Astrocyte of the spinal cord (primary cell): ENCODE data around the gene IL10RA.
"Not testable (repeated sequence)": the region's sequence is repeated elsewhere in the genome, so short reads cannot be mapped to it uniquely, and the experiment has no call there.

ENCODE experiments used
- DNase-seq: peaks from one replicate; pipeline ENCODE4 v3.0.0; 2011; ENCODE audit warnings: low read depth, low spot score
- H3K4me3 ChIP-seq: 2 replicates; pipeline ENCODE4 v1.5.1; 2011; ENCODE audit warnings: low read depth, mild to moderate bottlenecking, low read length, moderate library complexity
- in situ Hi-C: cut with HindIII; loops from 2 replicates; pipeline ENCODE4 v1.10.0; 2017; ENCODE audit warnings: low sequenced_read_pairs
- TF ChIP-seq, protein P1 (sequence below): IDR thresholded peaks from 2 replicates; pipeline ENCODE4 v1.5.1; 2012; ENCODE audit warnings: low read depth, mild to moderate bottlenecking, low read length, inconsistent platforms

The IL10RA gene

DNA sequence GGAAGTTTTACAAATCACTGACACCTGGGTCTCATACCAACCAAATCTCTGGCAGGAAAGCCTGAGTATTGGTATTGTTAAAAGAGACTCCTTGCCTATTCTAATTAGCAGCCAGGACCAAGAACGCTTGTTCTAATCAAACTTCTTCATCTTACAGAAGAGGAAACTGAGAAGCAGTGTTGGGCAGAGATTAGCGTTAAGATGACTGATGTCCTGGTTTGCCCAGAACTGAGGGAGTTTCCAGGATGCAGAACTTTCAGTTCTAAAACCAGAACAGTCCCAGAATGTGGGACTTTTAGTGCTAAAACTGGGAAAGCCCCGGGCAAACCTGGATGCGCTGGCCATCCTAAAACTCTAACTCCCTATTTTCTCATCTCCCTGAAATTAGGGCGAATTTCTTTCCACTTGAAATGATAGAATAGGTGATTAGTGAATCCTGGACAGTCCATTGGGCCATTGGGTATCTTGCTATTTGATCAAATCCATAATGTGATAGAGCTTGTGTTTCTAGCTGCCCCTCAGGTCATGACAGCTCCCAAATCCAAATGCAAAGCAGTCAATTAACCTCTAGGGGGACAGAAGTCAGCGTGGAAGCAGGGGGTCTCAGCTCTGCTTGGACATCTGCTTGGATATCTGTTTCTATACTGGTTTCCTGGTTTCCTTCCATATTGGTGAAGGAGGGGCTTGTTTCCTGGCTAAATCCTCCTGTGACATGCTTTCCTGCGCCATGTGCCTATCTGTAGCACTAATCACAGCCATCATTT, 41.0 kb upstream of the IL10RA start:
- in situ Hi-C loops = no loop called here
- TF ChIP-seq, protein P1, sequence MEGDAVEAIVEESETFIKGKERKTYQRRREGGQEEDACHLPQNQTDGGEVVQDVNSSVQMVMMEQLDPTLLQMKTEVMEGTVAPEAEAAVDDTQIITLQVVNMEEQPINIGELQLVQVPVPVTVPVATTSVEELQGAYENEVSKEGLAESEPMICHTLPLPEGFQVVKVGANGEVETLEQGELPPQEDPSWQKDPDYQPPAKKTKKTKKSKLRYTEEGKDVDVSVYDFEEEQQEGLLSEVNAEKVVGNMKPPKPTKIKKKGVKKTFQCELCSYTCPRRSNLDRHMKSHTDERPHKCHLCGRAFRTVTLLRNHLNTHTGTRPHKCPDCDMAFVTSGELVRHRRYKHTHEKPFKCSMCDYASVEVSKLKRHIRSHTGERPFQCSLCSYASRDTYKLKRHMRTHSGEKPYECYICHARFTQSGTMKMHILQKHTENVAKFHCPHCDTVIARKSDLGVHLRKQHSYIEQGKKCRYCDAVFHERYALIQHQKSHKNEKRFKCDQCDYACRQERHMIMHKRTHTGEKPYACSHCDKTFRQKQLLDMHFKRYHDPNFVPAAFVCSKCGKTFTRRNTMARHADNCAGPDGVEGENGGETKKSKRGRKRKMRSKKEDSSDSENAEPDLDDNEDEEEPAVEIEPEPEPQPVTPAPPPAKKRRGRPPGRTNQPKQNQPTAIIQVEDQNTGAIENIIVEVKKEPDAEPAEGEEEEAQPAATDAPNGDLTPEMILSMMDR = no peak
- no peak overlapping the region for H3K4me3 ChIP-seq
- no peak for DNase-seq

DNA sequence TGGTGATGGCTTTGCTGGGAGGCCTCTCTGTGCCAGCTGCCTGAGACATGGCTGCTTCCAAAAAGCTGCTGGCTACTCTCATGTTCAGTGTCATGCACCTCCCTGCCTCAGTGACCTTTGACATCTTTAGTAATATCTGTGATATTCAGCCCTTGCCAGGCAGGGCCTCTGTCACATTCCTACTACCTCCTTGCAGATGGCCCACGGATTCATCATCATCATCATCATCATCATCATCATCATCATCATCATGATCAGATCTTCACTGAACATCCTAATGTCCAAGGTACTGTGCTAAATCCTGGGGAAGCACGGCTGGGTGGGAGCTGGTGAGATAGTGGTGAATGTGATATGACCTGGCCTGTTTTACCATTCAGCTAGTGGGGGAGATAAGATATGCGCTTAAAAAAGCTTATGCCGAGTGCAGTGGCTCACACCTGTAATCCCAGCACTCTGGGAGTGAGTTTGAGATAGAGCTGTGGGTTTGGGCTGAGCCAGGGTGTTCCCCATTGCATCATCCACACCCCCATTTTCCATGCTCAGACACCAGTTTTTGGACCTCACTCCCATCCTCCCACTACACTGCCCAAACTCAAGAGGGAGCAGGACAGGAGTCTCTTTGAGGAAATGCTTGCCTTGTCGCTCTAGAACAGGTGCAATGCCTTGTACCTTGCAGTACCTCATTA, 39.9 kb upstream of the IL10RA start:
- no peak overlapping the region for H3K4me3 ChIP-seq
- no peak for DNase-seq
- in situ Hi-C loops = no loop called here
- TF ChIP-seq, protein P1 = no peak

DNA sequence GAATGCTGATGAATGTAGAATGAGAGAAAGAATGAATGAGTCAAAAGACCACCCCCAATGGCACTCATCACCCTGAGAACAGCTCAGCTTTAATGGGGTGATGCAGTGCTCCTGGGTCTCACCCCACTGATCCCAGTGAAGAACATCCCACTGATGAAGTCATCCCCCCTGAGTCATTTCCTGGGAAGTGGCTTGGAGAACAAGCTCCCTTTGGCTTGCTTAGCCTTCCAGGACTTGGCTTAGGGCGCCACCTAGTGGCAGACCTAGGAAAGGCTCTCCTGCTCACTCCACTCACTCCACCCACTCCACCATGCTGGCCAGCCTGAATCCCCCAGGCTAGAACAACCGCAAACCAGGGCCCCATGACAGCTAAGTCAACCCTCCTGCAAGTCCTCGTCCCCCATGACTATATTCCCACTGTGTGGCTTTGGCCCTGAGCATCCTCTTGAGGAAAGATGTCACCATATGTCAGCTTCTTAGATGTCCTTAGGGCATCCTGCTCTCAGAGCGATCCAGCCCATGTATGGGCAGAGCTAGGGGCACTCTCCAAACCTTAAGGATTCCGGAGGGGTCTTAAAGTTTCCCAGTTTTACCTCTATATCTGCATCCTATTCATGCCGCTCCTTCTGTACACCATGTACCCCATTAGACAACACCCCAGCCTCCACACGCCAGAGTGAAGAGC, 39.2 kb upstream of the IL10RA start:
- in situ Hi-C loops = no loop called here
- peak; percentile 86 for DNase-seq

DNA sequence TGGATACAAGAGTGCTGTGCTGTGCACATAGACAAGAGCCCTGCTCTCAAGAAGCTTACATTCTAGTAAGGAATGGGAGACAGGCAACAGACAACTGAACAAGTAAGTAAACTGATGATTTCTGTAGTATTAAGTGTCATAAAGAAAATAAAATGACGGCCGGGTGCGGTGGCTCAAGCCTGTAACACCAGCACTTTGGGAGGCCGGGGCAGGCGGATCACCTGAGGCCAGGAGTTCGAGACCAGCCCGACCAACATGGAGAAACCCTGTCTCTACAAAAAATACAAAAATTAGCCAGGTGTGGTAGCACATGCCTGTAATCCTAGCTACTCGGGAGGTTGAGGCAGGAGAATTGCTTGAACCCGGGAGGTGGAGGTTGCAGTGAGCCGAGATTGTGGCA, 38.4 kb upstream of the IL10RA start:
- H3K4me3 ChIP-seq, in situ Hi-C loops, DNase-seq: not testable (repeated sequence)

More for the DNA sequence above, 39.2 kb upstream of the IL10RA start:
- TF ChIP-seq, protein P1 = peak; percentile 97
- H3K4me3 ChIP-seq = no peak overlapping the region

DNA sequence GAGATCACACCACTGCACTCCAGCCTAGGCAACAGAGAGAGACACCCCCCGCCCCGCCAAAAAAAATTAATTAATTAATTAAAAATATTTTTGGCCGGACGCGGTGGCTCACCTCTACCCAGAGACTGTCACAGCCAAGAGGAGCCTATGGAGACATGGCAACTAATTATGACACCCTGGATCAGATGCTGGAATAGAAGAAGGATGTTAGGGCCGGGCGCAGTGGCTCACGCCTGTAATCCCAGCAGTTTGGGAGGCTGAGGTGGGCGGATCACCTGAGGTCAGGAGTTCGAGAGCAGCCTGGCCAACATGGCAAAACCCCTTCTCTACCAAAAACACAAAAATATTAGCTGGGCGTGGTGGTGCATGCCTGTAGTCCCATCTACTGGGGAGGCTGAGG, 37.7 kb upstream of the IL10RA start:
- DNase-seq, H3K4me3 ChIP-seq, in situ Hi-C loops: not testable (repeated sequence)

DNA sequence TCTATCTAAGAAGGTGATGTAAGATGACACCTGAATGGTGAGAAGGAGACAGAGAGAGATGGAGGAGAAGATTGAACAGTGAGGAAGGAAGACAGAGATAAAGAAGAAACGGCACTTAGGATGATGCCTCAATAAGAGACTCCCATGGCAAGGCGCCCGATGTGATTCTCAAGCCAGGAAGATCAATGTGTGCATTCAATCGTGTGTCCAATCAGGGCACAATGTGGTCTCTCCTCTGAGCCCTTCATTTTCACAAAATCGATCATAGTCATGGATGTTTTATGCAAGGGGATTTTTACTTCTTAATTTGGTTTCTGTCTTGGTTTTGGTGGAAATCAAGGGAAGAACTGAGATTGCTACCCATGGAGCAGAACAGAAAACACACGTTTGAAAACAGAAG, 37.1 kb upstream of the IL10RA start:
- in situ Hi-C loops = no loop called here
- no peak overlapping the region for H3K4me3 ChIP-seq
- TF ChIP-seq, protein P1 = no peak
- no peak for DNase-seq

DNA sequence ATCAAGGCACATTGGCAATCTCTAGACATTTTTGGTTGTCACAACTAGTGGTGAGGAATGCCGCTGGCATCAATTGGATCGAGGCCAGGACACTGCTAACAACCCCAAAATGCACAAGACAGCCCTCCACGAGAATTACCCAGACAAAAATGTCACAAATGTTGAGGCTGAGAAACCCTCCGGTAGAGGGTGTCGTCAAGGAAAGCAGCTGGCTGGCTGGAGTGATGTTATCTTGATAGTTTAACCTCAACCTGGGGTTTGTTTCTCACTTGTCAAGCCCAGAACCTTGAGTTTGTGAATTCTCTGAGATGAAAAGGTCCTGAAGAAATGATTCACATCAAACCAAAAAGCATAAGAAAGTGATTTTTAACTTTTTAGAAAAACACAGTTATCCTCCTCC, 35.9 kb upstream of the IL10RA start:
- in situ Hi-C loops = no loop called here
- DNase-seq = no peak
- no peak overlapping the region for H3K4me3 ChIP-seq
- TF ChIP-seq, protein P1 = peak; percentile 15
